ENCODE data around the gene FBXL17.

FBXL17 gene

GRCh38 chr5:107955321-107955720 is 426.6 kb downstream of the FBXL17 start:
- TF ChIP-seq CTCF (IDR thresholded peaks at IDR 0.05; ENCODE audit: insufficient read depth, missing control alignments): no peak
- no peak for FAIRE-seq
- no peak for DNase-seq (ENCODE audit: insufficient read length, low spot score)

- FAIRE-seq (no peak), DNase-seq (ENCODE audit: insufficient read length, low spot score) (no peak)
- TF ChIP-seq CTCF (IDR thresholded peaks at IDR 0.05; ENCODE audit: insufficient read depth, missing control alignments): no peak
These were observed 427.6 kb downstream of the FBXL17 start for GRCh38 chr5:107954254-107954653.

- no peak for TF ChIP-seq CTCF (IDR thresholded peaks at IDR 0.05; ENCODE audit: insufficient read depth, missing control alignments)
- DNase-seq (ENCODE audit: insufficient read length, low spot score): no peak
- no peak for FAIRE-seq
These were observed 429.4 kb downstream of the FBXL17 start for GRCh38 chr5:107952450-107952849.

GRCh38 chr5:107951309-107951708 is 430.6 kb downstream of the FBXL17 start:
- DNase-seq (ENCODE audit: insufficient read length, low spot score) (no peak), FAIRE-seq (no peak)
- TF ChIP-seq CTCF (IDR thresholded peaks at IDR 0.05; ENCODE audit: insufficient read depth, missing control alignments): no peak

GRCh38 chr5:107950776-107951175 is 431.1 kb downstream of the FBXL17 start:
- DNase-seq (ENCODE audit: insufficient read length, low spot score): no peak
- no peak for FAIRE-seq
- TF ChIP-seq CTCF (IDR thresholded peaks at IDR 0.05; ENCODE audit: insufficient read depth, missing control alignments): no peak

- TF ChIP-seq CTCF (IDR thresholded peaks at IDR 0.05; ENCODE audit: insufficient read depth, missing control alignments): no peak
- DNase-seq (ENCODE audit: insufficient read length, low spot score): no peak
- FAIRE-seq: no peak
These were observed 432.1 kb downstream of the FBXL17 start for GRCh38 chr5:107949688-107950341.

- no peak for TF ChIP-seq CTCF (IDR thresholded peaks at IDR 0.05; ENCODE audit: insufficient read depth, missing control alignments)
- no peak for FAIRE-seq
- DNase-seq (ENCODE audit: insufficient read length, low spot score): no peak
These were observed 433.5 kb downstream of the FBXL17 start for GRCh38 chr5:107948377-107948776.

Measured in D721Med (cell line).